ENCODE measurements around the gene SMARCB1. TPM values are rescaled to one million over a fixed set of nuclear protein-coding genes. Genes with fewer than 3 reads are reported as not detected.

Gene SMARCB1
- total RNA-seq, 1 experiment from 2014 or later: 85.9 TPM

DNA sequence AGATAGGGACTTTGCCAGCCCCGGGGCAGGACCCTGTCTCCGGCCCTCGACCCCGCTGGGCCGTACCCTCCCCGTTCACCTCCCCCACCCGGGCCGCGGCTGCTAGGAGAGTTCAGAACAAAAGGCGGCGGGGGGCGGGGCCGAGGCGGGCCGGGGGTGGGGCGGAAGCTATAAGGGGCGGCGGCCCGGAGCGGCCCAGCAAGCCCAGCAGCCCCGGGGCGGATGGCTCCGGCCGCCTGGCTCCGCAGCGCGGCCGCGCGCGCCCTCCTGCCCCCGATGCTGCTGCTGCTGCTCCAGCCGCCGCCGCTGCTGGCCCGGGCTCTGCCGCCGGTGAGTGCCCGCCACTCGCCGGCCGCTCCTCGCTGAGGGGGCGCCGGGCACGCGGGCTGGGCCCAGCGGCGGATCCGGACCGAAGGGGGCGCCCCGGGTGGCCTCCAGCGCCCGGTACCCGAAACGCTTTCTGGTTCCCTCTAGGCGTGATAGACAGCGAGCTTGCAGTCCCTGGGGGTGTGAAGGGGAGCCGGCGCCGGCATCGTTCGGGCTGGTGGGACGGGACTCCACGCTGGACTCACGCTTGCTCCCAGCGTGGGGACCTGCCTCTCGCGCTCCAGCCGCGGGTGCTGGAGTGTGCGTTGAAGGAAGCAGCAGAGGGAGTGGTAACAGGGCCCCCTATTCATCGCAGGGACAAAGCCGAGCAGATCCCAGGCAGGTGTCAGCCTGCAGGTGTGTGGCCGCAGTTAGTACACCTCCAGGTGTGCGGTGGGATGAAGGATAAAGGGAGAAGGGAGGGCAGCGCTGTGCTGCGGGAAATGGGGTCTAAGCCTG, 13.9 kb upstream of the SMARCB1 start, which contains the start of gene MMP11:
Gene MMP11, plus strand, starts transcription at position 201 of the 825 bp plus-strand sequence. Its CDS starts 22 bp downstream, at position 223.
- CTCF ChIA-PET: interaction anchor here (0.7 kb wide), 1 partner anchor 85 kb away, joined by 4 read pairs; the partner anchor contains the start of gene SLC2A11
- DNase-seq: peak; percentile 29
- Histone ChIP-seq H3K4me1 (ENCODE audit: insufficient read depth, low read length) (no peaks in the 10 kb centered on the region; the same call in 1 of the 2 replicates), H3K9me3 (ENCODE audit: low read length) (no peaks in the 10 kb centered on the region), H3K27ac (ENCODE audit: low read length) (no peak within 1 kb of the TSS), H3K79me2 (ENCODE audit: low read length) (peaks cover 7% of the 10 kb centered on the region), H3K9ac (ENCODE audit: low read length) (no peak within 1 kb of the TSS), H3K9me2 (replicated peaks; ENCODE audit: low read length) (no peaks in the 10 kb centered on the region), H3K27me3 (ENCODE audit: low read length) (no peaks in the 10 kb centered on the region), H3K4me2 (ENCODE audit: low read length) (peak within 1 kb of the TSS; percentile 85), H3K36me3 (ENCODE audit: low read depth, low read length) (no peaks in the 10 kb centered on the region), H3K4me3 (ENCODE audit: low read length) (peak within 1 kb of the TSS; percentile 62), H2AFZ (ENCODE audit: low read length) (peak within 1 kb of the TSS; percentile 76), H3F3A (ENCODE audit: low read length, unreplicated experiment) (no peaks in the 10 kb centered on the region), H4K20me1 (ENCODE audit: low read length) (no peaks in the 10 kb centered on the region)
- BruUV-seq (replicated peaks): no TSS peak
- intact Hi-C loops (cut with micrococcal nuclease): no loop called here
- POLR2A ChIA-PET (ENCODE audit: unreplicated experiment): interaction anchor here (0.6 kb wide), 1 partner anchor 238 kb away, joined by 3 read pairs; no protein-coding TSS in a partner anchor
- TF ChIP-seq EZH2 (IDR thresholded peaks at IDR 0.05; ENCODE audit: low read length, unreplicated experiment) (no peak), EZH2phosphoT487 (IDR thresholded peaks at IDR 0.05; ENCODE audit: borderline replicate concordance, low read length) (no peak), CTCF (conservative IDR thresholded peaks at IDR 0.05; ENCODE audit: low read depth, low read length) (no peak)
- ATAC-seq: peak; percentile 42

DNA sequence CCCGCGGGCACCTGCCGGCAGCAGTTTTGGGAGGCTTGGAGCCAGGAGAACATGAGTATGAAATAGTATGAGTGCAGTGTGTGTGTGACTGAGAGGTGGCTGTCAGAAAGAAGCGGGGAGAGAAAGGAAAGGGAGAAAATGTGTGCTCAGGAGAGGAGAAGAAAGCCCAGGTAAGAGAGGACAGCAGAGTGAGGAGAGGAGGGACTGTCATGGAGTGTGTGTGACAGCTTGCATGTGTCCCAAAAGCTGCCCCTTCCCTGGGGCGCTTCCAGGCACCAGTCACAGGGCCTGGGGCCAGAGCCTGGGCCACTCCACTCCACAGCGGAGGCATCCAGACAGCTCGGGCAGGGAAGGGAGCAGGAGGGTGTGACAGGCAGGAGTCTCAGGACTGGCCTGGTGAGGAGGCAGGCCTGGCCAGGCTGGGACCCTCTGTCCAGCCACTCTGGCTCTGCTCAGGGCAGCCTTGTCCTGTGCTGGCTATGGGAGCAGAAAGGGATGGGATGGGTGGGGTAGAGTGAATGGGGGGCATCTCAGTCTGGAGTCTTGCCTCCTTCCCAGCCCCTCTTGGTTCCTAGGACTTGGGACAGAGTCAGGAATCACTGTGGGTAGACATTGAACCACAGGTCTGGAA, 13.2 kb upstream of the SMARCB1 start:
- Histone ChIP-seq H3K27me3 (ENCODE audit: low read length) (no peaks in the 10 kb centered on the region), H3K4me1 (ENCODE audit: insufficient read depth, low read length) (no peaks in the 10 kb centered on the region; the same call in 1 of the 2 replicates), H3K9ac (ENCODE audit: low read length) (no peak overlapping the region), H3K9me2 (replicated peaks; ENCODE audit: low read length) (no peaks in the 10 kb centered on the region), H3K9me3 (ENCODE audit: low read length) (no peaks in the 10 kb centered on the region), H3F3A (ENCODE audit: low read length, unreplicated experiment) (no peaks in the 10 kb centered on the region), H3K79me2 (ENCODE audit: low read length) (no peaks in the 10 kb centered on the region), H3K4me3 (ENCODE audit: low read length) (peak overlapping the region; percentile 62; the same call in 1 of the 2 replicates), H3K4me2 (ENCODE audit: low read length) (peak overlapping the region; percentile 85), H2AFZ (ENCODE audit: low read length) (0 out of 2 replicates have a peak overlapping the region, but pooled peaks have one; percentile 65), H3K36me3 (ENCODE audit: low read depth, low read length) (no peaks in the 10 kb centered on the region), H4K20me1 (ENCODE audit: low read length) (no peaks in the 10 kb centered on the region), H3K27ac (ENCODE audit: low read length) (no peak overlapping the region)
- no peak for TF ChIP-seq EZH2phosphoT487 (IDR thresholded peaks at IDR 0.05; ENCODE audit: borderline replicate concordance, low read length)
- TF ChIP-seq EZH2 (IDR thresholded peaks at IDR 0.05; ENCODE audit: low read length, unreplicated experiment): no peak
- no peak for TF ChIP-seq CTCF (conservative IDR thresholded peaks at IDR 0.05; ENCODE audit: low read depth, low read length)
- TSS peak; percentile 20 for BruUV-seq (replicated peaks)
- no peak for ATAC-seq
- ChIA-PET CTCF (no interaction called here), POLR2A (ENCODE audit: unreplicated experiment) (no interaction called here)
- DNase-seq: no peak
- intact Hi-C loops (cut with micrococcal nuclease): no loop called here

All from PC-3 (cell line).